ENCODE results near the gene ARL6. TPM values are rescaled to one million over a fixed set of nuclear protein-coding genes. Genes with fewer than 3 reads are reported as not detected.

The ARL6 gene
- total RNA-seq, 1 experiment from 2014 or later = 8.8 TPM

DNA sequence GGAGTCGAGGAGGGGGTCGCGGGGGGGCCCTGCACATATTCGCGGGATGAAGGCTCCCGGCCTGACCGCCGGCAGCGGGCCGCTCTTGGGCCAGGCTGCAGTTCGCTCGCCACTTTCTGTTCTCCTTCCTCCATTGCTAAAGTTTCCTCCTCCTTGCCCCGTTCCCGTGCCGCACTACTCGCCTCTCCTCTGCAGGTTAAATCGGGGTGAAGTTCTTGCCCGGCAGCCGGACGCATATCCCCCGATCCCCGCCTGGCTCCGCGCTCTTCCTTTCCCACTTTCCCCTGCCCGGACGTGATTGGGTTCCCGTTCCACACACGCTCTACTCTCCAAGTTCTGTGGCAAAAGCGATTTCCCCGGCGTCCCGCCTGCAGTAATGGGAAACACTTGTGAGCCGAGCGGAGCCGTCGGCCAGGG lies 57.8 kb downstream of the ARL6 start:
- Histone ChIP-seq H3K4me1 (ENCODE audit: control insufficient read depth, insufficient read depth, low read length) (peaks cover 25% of the 10 kb centered on the region), H3K27ac (ENCODE audit: low read length) (peak overlapping the region; percentile 89), H3K4me3 (ENCODE audit: low read depth in 2 of 2, low read length in 2 of 2) (peak overlapping the region; percentile 88 to 93), H3K9me3 (ENCODE audit: control insufficient read depth, insufficient read depth, low read depth, low read length) (no peaks in the 10 kb centered on the region), H3K27me3 (ENCODE audit: control insufficient read depth, insufficient read depth, low read length) (peaks cover 20% of the 10 kb centered on the region), H3K36me3 (ENCODE audit: control insufficient read depth, insufficient read depth, low read length) (no peaks in the 10 kb centered on the region; the same call in 1 of the 2 replicates)
- no TSS peak for BruUV-seq (replicated peaks)
- in situ Hi-C loops (cut with HindIII; ENCODE audit: low pct_unique_long_range_greater_than_20kb, low sequenced_read_pairs) = no loop called here
- ChIA-PET CTCF (no interaction called here), POLR2A (interaction anchor here (0.6 kb wide), 1 partner anchor 47 kb away, joined by 3 read pairs; no protein-coding TSS in a partner anchor)
- TF ChIP-seq POLR2AphosphoS5 (IDR thresholded peaks at IDR 0.05; ENCODE audit: low read depth, low read length) = no peak
- peak; percentile 23; the same call in 1 of the 2 replicates for TF ChIP-seq SIN3A (IDR thresholded peaks at IDR 0.05; ENCODE audit: borderline replicate concordance, insufficient read depth, low read depth, low read length)
- TF ChIP-seq TCF7L2 (IDR thresholded peaks at IDR 0.05; ENCODE audit: low read depth, low read length) = no peak
- TF ChIP-seq, protein P1, sequence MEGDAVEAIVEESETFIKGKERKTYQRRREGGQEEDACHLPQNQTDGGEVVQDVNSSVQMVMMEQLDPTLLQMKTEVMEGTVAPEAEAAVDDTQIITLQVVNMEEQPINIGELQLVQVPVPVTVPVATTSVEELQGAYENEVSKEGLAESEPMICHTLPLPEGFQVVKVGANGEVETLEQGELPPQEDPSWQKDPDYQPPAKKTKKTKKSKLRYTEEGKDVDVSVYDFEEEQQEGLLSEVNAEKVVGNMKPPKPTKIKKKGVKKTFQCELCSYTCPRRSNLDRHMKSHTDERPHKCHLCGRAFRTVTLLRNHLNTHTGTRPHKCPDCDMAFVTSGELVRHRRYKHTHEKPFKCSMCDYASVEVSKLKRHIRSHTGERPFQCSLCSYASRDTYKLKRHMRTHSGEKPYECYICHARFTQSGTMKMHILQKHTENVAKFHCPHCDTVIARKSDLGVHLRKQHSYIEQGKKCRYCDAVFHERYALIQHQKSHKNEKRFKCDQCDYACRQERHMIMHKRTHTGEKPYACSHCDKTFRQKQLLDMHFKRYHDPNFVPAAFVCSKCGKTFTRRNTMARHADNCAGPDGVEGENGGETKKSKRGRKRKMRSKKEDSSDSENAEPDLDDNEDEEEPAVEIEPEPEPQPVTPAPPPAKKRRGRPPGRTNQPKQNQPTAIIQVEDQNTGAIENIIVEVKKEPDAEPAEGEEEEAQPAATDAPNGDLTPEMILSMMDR (IDR thresholded peaks at IDR 0.05) = peak; percentile 21; the same call in 1 of the 2 replicates
- TF ChIP-seq, protein P2, sequence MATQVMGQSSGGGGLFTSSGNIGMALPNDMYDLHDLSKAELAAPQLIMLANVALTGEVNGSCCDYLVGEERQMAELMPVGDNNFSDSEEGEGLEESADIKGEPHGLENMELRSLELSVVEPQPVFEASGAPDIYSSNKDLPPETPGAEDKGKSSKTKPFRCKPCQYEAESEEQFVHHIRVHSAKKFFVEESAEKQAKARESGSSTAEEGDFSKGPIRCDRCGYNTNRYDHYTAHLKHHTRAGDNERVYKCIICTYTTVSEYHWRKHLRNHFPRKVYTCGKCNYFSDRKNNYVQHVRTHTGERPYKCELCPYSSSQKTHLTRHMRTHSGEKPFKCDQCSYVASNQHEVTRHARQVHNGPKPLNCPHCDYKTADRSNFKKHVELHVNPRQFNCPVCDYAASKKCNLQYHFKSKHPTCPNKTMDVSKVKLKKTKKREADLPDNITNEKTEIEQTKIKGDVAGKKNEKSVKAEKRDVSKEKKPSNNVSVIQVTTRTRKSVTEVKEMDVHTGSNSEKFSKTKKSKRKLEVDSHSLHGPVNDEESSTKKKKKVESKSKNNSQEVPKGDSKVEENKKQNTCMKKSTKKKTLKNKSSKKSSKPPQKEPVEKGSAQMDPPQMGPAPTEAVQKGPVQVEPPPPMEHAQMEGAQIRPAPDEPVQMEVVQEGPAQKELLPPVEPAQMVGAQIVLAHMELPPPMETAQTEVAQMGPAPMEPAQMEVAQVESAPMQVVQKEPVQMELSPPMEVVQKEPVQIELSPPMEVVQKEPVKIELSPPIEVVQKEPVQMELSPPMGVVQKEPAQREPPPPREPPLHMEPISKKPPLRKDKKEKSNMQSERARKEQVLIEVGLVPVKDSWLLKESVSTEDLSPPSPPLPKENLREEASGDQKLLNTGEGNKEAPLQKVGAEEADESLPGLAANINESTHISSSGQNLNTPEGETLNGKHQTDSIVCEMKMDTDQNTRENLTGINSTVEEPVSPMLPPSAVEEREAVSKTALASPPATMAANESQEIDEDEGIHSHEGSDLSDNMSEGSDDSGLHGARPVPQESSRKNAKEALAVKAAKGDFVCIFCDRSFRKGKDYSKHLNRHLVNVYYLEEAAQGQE (IDR thresholded peaks at IDR 0.05; ENCODE audit: insufficient read depth in 1 of 2, low read depth in 2 of 2, low read length in 1 of 2) = no peak
- no peak for DNase-seq (ENCODE audit: low read depth, low spot score)
- intact Hi-C loops (cut with micrococcal nuclease; ENCODE audit: unreplicated experiment) = loop anchor here (10.0 kb wide), 1 partner anchor 92 kb away; no protein-coding TSS in a partner anchor
- ATAC-seq = peak; percentile 61

DNA sequence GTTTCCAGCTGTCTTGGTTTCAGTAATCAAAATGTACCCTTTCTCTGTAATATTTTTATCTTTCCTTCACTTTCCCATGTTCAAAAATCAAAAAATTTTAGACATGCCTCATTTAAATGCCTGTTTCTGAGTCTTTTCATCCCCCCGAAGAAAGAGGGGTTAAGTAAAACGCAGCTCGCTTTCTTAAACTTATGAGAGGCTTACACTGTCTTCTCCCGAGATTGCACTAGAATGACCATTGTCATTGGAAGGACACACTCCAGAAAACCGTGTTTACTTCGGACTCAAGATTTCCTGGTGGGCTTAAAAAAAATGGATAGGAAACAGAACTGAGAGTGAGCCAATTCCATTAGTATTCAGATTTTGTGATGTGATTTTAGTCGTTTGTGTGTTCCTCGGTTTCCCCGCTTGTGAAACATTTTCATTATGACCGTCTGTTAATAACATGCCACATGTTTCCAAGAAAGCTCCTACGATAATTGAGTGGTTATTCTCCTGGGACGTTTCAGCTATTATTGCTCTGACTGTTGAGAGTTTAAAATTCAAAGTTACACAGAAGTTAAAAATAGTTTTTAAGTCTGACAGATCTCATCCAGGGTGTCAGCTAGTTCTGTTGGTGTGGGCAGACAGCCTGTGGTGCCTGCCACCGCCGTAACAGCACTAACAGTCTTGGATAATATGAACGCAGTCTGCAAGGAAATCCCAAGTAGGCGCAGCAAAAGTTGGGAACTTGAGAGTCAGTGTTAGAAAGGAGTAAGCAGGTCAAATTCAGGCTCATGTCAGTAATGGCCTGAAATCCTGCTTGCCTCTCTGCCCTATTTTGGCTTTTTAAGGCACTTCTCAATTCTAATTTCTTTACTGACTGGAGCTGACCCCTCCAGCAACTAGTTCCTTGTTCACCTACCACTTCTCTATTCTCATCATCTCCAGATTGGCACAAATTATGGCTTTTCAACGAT lies 58.8 kb downstream of the ARL6 start:
- DNase-seq (ENCODE audit: low read depth, low spot score) (no peak), ATAC-seq (no peak)
- Histone ChIP-seq H3K36me3 (ENCODE audit: control insufficient read depth, insufficient read depth, low read length) (no peaks in the 10 kb centered on the region; the same call in 1 of the 2 replicates), H3K27me3 (ENCODE audit: control insufficient read depth, insufficient read depth, low read length) (peaks cover 19% of the 10 kb centered on the region), H3K4me3 (ENCODE audit: low read depth in 2 of 2, low read length in 2 of 2) (peak overlapping the region; percentile 88 to 93), H3K9me3 (ENCODE audit: control insufficient read depth, insufficient read depth, low read depth, low read length) (no peaks in the 10 kb centered on the region), H3K27ac (ENCODE audit: low read length) (peak overlapping the region; percentile 89), H3K4me1 (ENCODE audit: control insufficient read depth, insufficient read depth, low read length) (peaks cover 32% of the 10 kb centered on the region)
- TF ChIP-seq POLR2AphosphoS5 (IDR thresholded peaks at IDR 0.05; ENCODE audit: low read depth, low read length) = no peak
- TF ChIP-seq TCF7L2 (IDR thresholded peaks at IDR 0.05; ENCODE audit: low read depth, low read length) = no peak
- TF ChIP-seq, protein P2 (IDR thresholded peaks at IDR 0.05; ENCODE audit: insufficient read depth in 1 of 2, low read depth in 2 of 2, low read length in 1 of 2) = no peak
- TF ChIP-seq SIN3A (IDR thresholded peaks at IDR 0.05; ENCODE audit: borderline replicate concordance, insufficient read depth, low read depth, low read length) = no peak
- TF ChIP-seq, protein P1 (IDR thresholded peaks at IDR 0.05) = no peak
- ChIA-PET CTCF (no interaction called here), POLR2A (interaction anchor here (0.6 kb wide), 1 partner anchor 106 kb away, joined by 3 read pairs; no protein-coding TSS in a partner anchor)
- in situ Hi-C loops (cut with HindIII; ENCODE audit: low pct_unique_long_range_greater_than_20kb, low sequenced_read_pairs) (no loop called here), intact Hi-C loops (cut with micrococcal nuclease; ENCODE audit: unreplicated experiment) (loop anchor here (10.0 kb wide), 1 partner anchor 91 kb away; no protein-coding TSS in a partner anchor)
- TSS peak; percentile 54 for BruUV-seq (replicated peaks)
